Endothelial cell of umbilical vein (primary cell): ENCODE data around the gene CD44. TPM values are rescaled to one million over a fixed set of nuclear protein-coding genes. Genes with fewer than 3 reads are reported as not detected.

Experiments used
- BruUV-seq: library from RNA; stranded (reverse); fragments of 400-500 nt; replicated peaks from 2 replicates; lab custom pipeline; 2021; lab: Mats Ljungman, UMichigan
- CTCF ChIA-PET: fragments of 300-600, 350-600 bp; sonication (Branson Sonifier 250); formaldehyde crosslinking; loops from one replicate; lab custom pipeline; 2021; ENCODE audit warnings: antibody characterized with exemption, inconsistent platforms; lab: Charles Lee
- POLR2A ChIA-PET: fragments of 300-600, 350-600 bp; sonication (Branson Sonifier 250); formaldehyde crosslinking; loops from one replicate; lab custom pipeline; 2021; ENCODE audit warnings: antibody characterized with exemption, inconsistent platforms; lab: Charles Lee
- DNase-seq: peaks from one replicate; pipeline ENCODE4 v3.0.0-alpha.2; 2011; ENCODE audit warnings: low read depth, low spot score
- FAIRE-seq: peaks from 2 replicates; lab custom pipeline; 2011; peaks lifted over from hg19 to GRCh38; lab: Jason Lieb, UNC
- H2AFZ ChIP-seq: 2 replicates; pipeline ENCODE4 v1.6.0; 2012; ENCODE audit warnings: low read depth, low read length, control low read depth, inconsistent platforms
- H3K27ac ChIP-seq: 2 replicates; pipeline ENCODE4 v1.5.1; 2011; ENCODE audit warnings: low read depth, mild to moderate bottlenecking, control low read depth, low read length, moderate library complexity; ENCODE audit not compliant: insufficient read depth
- H3K27me3 ChIP-seq, 2 experiments: 2 replicates each; pipeline versions ENCODE4 v1.6.0 to v1.6.1; 2011; ENCODE audit warnings: low read length in 2 of 2, mixed read lengths in 1 of 2; ENCODE audit not compliant: control insufficient read depth in 2 of 2, insufficient read depth in 2 of 2
- H3K36me3 ChIP-seq, 2 experiments: 2 replicates in 1 of 2; 3 replicates in 1 of 2; pipeline ENCODE4 v1.5.1; 2011; ENCODE audit warnings: low read length in 2 of 2, mild to moderate bottlenecking in 1 of 2, moderate library complexity in 1 of 2; ENCODE audit not compliant: control insufficient read depth in 2 of 2, insufficient read depth in 2 of 2; ENCODE audit errors: extremely low read depth in 1 of 2
- H3K4me1 ChIP-seq: 3 replicates; pipeline ENCODE4 v1.5.1; 2011; ENCODE audit warnings: mild to moderate bottlenecking, low read length; ENCODE audit not compliant: control insufficient read depth, insufficient read depth; ENCODE audit errors: extremely low read depth
- H3K4me2 ChIP-seq: 2 replicates; pipeline ENCODE4 v1.6.1; 2011; ENCODE audit warnings: low read length, control low read depth, mixed read lengths; ENCODE audit not compliant: insufficient read depth
- H3K4me3 ChIP-seq, 3 experiments: fragments of 200-600 bp in 1 of 3; sonication (generic), shearing (Covaris generic) in 1 of 3; replicated peaks in 1 of 3; 2 replicates each; pipeline ENCODE4 v1.5.1; 2011 to 2016; ENCODE audit warnings: control low read depth in 3 of 3, low read length in 3 of 3, mild to moderate bottlenecking in 2 of 3, inconsistent platforms in 1 of 3, low read depth in 1 of 3, moderate library complexity in 1 of 3; ENCODE audit not compliant: insufficient read depth in 1 of 3
- H3K79me2 ChIP-seq: 2 replicates; pipeline ENCODE4 v1.6.0; 2012; ENCODE audit warnings: low read length, inconsistent platforms; ENCODE audit not compliant: control insufficient read depth, insufficient read depth
- H3K9ac ChIP-seq: replicated peaks from 2 replicates; pipeline ENCODE3; 2011; ENCODE audit warnings: low read length, control low read depth; ENCODE audit not compliant: insufficient read depth; ENCODE audit errors: extremely low read depth
- H3K9me1 ChIP-seq: replicated peaks from 3 replicates; pipeline ENCODE4 v1.6.0; 2011; ENCODE audit warnings: mild to moderate bottlenecking, low read length; ENCODE audit not compliant: control insufficient read depth, insufficient read depth; ENCODE audit errors: extremely low read depth
- H3K9me3 ChIP-seq: replicated peaks from 2 replicates; pipeline ENCODE4 v1.5.1; 2012; ENCODE audit warnings: low read length, inconsistent platforms; ENCODE audit not compliant: control insufficient read depth, insufficient read depth
- H4K20me1 ChIP-seq: replicated peaks from 2 replicates; pipeline ENCODE3; 2011; ENCODE audit warnings: mild to moderate bottlenecking, low read length; ENCODE audit not compliant: control insufficient read depth, insufficient read depth; ENCODE audit errors: extremely low read depth
- EZH2 ChIP-seq: IDR thresholded peaks from 2 replicates; pipeline ENCODE4 v1.6.1; 2012; ENCODE audit warnings: borderline replicate concordance, low read depth, mild to moderate bottlenecking, moderate library complexity, low read length, inconsistent platforms; ENCODE audit not compliant: severe bottlenecking
- FOS ChIP-seq: IDR thresholded peaks from 2 replicates; pipeline ENCODE4 v1.6.1; 2011; ENCODE audit warnings: mild to moderate bottlenecking, low read length, moderate library complexity, borderline replicate concordance; ENCODE audit not compliant: insufficient read depth
- GATA2 ChIP-seq: IDR thresholded peaks from 2 replicates; pipeline ENCODE4 v1.7.0; 2011; ENCODE audit warnings: low read depth, mild to moderate bottlenecking, moderate library complexity, mixed read lengths, low read length; ENCODE audit not compliant: insufficient read length, insufficient read depth
- JUN ChIP-seq: IDR thresholded peaks from 2 replicates; pipeline ENCODE4 v1.6.1; 2011; ENCODE audit warnings: borderline replicate concordance, low read depth; ENCODE audit not compliant: insufficient read length, insufficient read depth
- MYC ChIP-seq: IDR thresholded peaks from one replicate; pipeline ENCODE4 v1.6.1; 2011; ENCODE audit warnings: mild to moderate bottlenecking, low read depth, low read length
- POLR2A ChIP-seq: IDR thresholded peaks from 2 replicates; pipeline ENCODE4 v1.6.1; 2012; ENCODE audit warnings: low read depth, mild to moderate bottlenecking, control low read depth, low read length
- POLR2AphosphoS5 ChIP-seq: IDR thresholded peaks from 2 replicates; pipeline ENCODE4 v1.6.1; 2012; ENCODE audit warnings: low read depth, mild to moderate bottlenecking, control low read depth, low read length, moderate library complexity; ENCODE audit not compliant: insufficient read depth
- dilution Hi-C: fragments of 300-500 bp; cut with MboI; formaldehyde crosslinking; loops from one replicate; pipeline ENCODE4 v1.15.0; 2019; ENCODE audit warnings: low sequenced_read_pairs; ENCODE audit not compliant: extremely low pct_ligation_motif_present
- intact Hi-C: fragments of 100-400 bp; cut with micrococcal nuclease; formaldehyde crosslinking; loops from one replicate; pipeline ENCODE4 v1.10.0; 2022
- polyA plus RNA-seq, 4 experiments: library from polyadenylated mRNA; depleted of rRNA in 3 of 4; stranded (reverse) in 3 of 4; unstranded in 1 of 4; fragments of >200 nt; gene quantifications; 2 replicates each; pipeline versions ENCODE4 v1.2.1 to v1.2.3, GENCODE V29; 2011 to 2012; ENCODE audit warnings: missing spikeins in 1 of 4
- total RNA-seq: library from RNA; stranded (reverse); gene quantifications from 2 replicates; pipeline ENCODE4 v1.2.3, GENCODE V29; 2021
- TF ChIP-seq, protein P1 (sequence below), 2 donors: IDR thresholded peaks; 1 replicate in 1 of 2; 2 replicates in 1 of 2; pipeline ENCODE4 v1.5.1; 2011; ENCODE audit warnings: low read length in 2 of 2, mild to moderate bottlenecking in 2 of 2, moderate library complexity in 2 of 2, control low read depth in 1 of 2, inconsistent platforms in 1 of 2, low read depth in 1 of 2; ENCODE audit not compliant: insufficient read depth in 1 of 2; ENCODE audit errors: extremely low read depth in 1 of 2
- TF ChIP-seq, protein P2 (sequence below): IDR thresholded peaks from 2 replicates; pipeline ENCODE4 v1.6.1; 2011; ENCODE audit not compliant: insufficient read depth, insufficient read length

The CD44 gene
- total and polyA plus RNA-seq, 2 donors (not counting 3 experiments of a cell fraction or from before 2014, with no cell fraction given), result 25.5 to 26.3 TPM

DNA sequence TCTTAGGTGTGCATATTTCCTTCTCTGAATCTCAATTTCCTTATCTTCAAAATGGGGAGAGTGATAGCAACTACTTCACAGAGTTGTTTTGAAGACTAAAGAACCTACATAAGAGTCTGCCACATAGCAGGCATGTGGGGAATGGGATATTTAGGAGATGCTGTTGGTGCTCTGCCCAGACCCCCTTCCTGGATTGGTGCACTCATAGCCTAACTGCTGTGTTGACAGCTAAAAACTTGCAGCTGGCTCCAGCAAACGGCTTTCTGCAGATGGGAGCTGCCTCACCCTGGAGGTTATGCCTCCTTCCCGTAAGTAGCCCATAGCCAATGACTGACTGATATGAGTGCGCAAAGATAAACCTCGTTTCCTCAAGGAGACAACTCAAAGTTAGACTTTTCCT, 106.1 kb downstream of the CD44 start:
- no peak overlapping the region for H3K4me2 ChIP-seq
- DNase-seq (no peak), FAIRE-seq (no peak)
- peaks cover 2 to 24% of the 10 kb centered on the region in 2 experiments for H3K27me3 ChIP-seq
- TF ChIP-seq, protein P1, sequence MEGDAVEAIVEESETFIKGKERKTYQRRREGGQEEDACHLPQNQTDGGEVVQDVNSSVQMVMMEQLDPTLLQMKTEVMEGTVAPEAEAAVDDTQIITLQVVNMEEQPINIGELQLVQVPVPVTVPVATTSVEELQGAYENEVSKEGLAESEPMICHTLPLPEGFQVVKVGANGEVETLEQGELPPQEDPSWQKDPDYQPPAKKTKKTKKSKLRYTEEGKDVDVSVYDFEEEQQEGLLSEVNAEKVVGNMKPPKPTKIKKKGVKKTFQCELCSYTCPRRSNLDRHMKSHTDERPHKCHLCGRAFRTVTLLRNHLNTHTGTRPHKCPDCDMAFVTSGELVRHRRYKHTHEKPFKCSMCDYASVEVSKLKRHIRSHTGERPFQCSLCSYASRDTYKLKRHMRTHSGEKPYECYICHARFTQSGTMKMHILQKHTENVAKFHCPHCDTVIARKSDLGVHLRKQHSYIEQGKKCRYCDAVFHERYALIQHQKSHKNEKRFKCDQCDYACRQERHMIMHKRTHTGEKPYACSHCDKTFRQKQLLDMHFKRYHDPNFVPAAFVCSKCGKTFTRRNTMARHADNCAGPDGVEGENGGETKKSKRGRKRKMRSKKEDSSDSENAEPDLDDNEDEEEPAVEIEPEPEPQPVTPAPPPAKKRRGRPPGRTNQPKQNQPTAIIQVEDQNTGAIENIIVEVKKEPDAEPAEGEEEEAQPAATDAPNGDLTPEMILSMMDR (IDR thresholded peaks at IDR 0.05; ENCODE audit: extremely low read depth in 1 of 2, insufficient read depth in 1 of 2, low read depth in 1 of 2, low read length in 2 of 2), result no peak
- TF ChIP-seq POLR2A (no peak), JUN (no peak)
- H3K4me3 ChIP-seq, result no peak overlapping the region
- no peaks in the 10 kb centered on the region for H3K9me3 ChIP-seq
- H2AFZ ChIP-seq, result no peak overlapping the region
- H3K36me3 ChIP-seq, result no peaks in the 10 kb centered on the region
- ChIA-PET POLR2A (no interaction called here), CTCF (interaction anchor here (0.8 to 2.5 kb wide), 4 partner anchors 60 to 318 kb away, joined by 3 to 7 read pairs (median 4); no protein-coding TSS in a partner anchor)
- H4K20me1 ChIP-seq, result no peaks in the 10 kb centered on the region
- intact Hi-C loops (no loop called here), dilution Hi-C loops (no loop called here)
- no peak overlapping the region for H3K27ac ChIP-seq
- no peaks in the 10 kb centered on the region for H3K4me1 ChIP-seq
- no TSS peak for BruUV-seq
- no peak overlapping the region for H3K9ac ChIP-seq
- H3K9me1 ChIP-seq, result no peaks in the 10 kb centered on the region
- H3K79me2 ChIP-seq, result no peaks in the 10 kb centered on the region

DNA sequence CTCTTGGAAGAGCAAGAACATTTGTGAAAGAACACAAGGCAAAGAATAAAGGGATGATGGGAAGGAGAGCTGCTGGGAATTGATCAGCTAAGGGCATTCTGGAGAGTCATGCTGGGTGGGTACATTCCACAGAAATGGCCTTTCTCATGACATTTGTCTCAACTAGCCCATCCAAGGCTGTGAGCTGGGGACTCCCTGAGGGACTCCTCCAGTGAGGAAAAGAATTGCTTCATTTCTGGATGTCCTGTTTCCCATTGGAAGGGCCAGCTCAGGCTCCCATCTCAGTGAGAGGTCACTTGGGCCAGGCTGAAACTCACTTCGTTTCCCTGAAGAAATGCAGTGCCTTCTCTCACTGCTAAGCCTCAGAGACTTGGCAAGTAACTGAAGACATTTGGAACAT, 106.8 kb downstream of the CD44 start:
- H3K9me3 ChIP-seq, result no peaks in the 10 kb centered on the region
- POLR2A ChIA-PET, result no interaction called here
- no peak for FAIRE-seq

More for the DNA sequence above, 106.8 kb downstream of the CD44 start:
- Histone ChIP-seq H3K9ac (no peak overlapping the region), H3K9me1 (no peaks in the 10 kb centered on the region), H3K4me3 (no peak overlapping the region), H3K27ac (no peak overlapping the region), H3K4me1 (no peaks in the 10 kb centered on the region), H2AFZ (no peak overlapping the region), H3K79me2 (no peaks in the 10 kb centered on the region), H3K36me3 (no peaks in the 10 kb centered on the region), H3K27me3 (peaks cover 2 to 25% of the 10 kb centered on the region in 2 experiments), H4K20me1 (no peaks in the 10 kb centered on the region), H3K4me2 (no peak overlapping the region)
- dilution Hi-C loops, result no loop called here
- intact Hi-C loops, result no loop called here
- BruUV-seq, result no TSS peak
- DNase-seq, result no peak
- TF ChIP-seq, protein P1 (IDR thresholded peaks at IDR 0.05; ENCODE audit: extremely low read depth in 1 of 2, insufficient read depth in 1 of 2, low read depth in 1 of 2, low read length in 2 of 2), result no peak
- no peak for TF ChIP-seq POLR2AphosphoS5
- no peak for TF ChIP-seq POLR2A
- TF ChIP-seq, protein P2, sequence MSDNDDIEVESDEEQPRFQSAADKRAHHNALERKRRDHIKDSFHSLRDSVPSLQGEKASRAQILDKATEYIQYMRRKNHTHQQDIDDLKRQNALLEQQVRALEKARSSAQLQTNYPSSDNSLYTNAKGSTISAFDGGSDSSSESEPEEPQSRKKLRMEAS, result no peak
- TF ChIP-seq FOS, result no peak
- no peak for TF ChIP-seq EZH2
- TF ChIP-seq GATA2, result no peak
- TF ChIP-seq MYC, result no peak
- no peak for TF ChIP-seq JUN
- CTCF ChIA-PET, result interaction anchor here (0.8 to 1.8 kb wide), 4 partner anchors 8 to 319 kb away, joined by 3 to 6 read pairs (median 4); no protein-coding TSS in a partner anchor
